ENCODE data around the gene TRANK1. TPM values are rescaled to one million over a fixed set of nuclear protein-coding genes. Genes with fewer than 3 reads are reported as not detected.

The TRANK1 gene
- total and polyA plus RNA-seq, 2 of the 8 experiments (the other 6 are each of a cell fraction or from before 2014, with no cell fraction given): 2.9 to 8.8 TPM

DNA sequence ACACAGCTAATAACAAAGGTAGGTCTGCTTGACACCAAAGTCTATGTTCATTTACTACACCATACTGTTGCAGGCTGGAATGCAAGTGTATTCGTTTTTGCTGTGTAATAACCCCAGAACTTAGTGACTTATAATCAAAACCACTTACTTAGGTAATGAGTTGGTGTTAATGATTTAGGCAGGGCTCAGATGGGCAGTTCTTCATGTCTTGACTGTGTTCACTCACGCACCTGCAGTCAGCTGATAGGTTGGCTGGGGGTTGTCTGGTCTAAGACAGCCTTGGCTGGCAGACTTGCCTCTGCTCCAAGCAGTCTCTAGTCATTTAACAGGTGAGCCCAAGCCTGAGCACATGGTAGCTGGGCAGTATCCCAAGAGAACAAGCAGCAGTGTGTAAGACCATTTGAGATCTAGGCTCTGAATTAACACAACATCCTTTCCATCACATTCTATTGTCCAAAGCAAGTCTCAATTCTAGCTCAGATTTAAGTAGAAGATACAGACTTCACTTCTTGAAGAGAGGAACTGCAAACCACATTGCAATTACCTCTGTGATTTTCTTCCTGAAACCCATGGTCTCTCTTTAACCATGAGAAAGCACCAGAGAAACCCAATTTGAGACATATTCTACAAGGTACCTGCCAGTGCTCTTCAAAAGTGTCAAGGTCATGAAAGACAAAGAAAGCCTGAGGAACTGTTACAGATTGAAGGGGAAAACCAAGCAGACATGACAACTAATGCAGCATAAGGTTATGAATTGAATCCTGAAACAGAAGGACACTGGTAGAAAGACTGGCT, 167.2 kb downstream of the TRANK1 start:
- H3K79me1 ChIP-seq (ENCODE audit: low read depth, low read length): no peaks in the 10 kb centered on the region
- H3K27ac ChIP-seq (ENCODE audit: low read depth, low read length): no peak overlapping the region
- 87% methylated on average over 2 of the region's 2 CpGs; no CpG with 5 or more reads in 1 of the 2 experiments for WGBS, 2 experiments (ENCODE audit: extremely low coverage in 1 of 2, insufficient coverage in 1 of 2, insufficient read length in 1 of 2, insufficient replicate concordance in 2 of 2, low coverage in 1 of 2, low lambda C conversion rate in 2 of 2, missing lambda C conversion rate in 1 of 2)
- no peak overlapping the region for H2AK5ac ChIP-seq (ENCODE audit: low read depth, low read length)
- ChIA-PET POLR2A (ENCODE audit: partially characterized antibody) (no interaction called here), CTCF (ENCODE audit: partially characterized antibody) (interaction anchor here (1.4 kb wide), 1 partner anchor 36 kb away, joined by 6 read pairs; no protein-coding TSS in a partner anchor)
- no peaks in the 10 kb centered on the region for H3K27me3 ChIP-seq (replicated peaks in 1 of 4; ENCODE audit: control insufficient read depth in 3 of 4, extremely low read depth in 1 of 4, insufficient read depth in 3 of 4, low read length in 3 of 4)
- H2BK12ac ChIP-seq (ENCODE audit: low read depth, low read length): no peak overlapping the region
- H3K14ac ChIP-seq (ENCODE audit: insufficient read length): no peak overlapping the region
- no peaks in the 10 kb centered on the region for H3K4me1 ChIP-seq (replicated peaks in 1 of 4; ENCODE audit: control insufficient read depth in 3 of 4, insufficient read depth in 4 of 4, low read length in 3 of 4)
- no peak overlapping the region for H2BK20ac ChIP-seq (ENCODE audit: low read length)
- H3K4me3 ChIP-seq (ENCODE audit: extremely low read depth in 1 of 4, insufficient read depth in 2 of 4, low read depth in 3 of 4, low read length in 4 of 4): no peak overlapping the region
- no peak overlapping the region for H3K23ac ChIP-seq (ENCODE audit: insufficient read length)
- no peak overlapping the region for H2BK5ac ChIP-seq (ENCODE audit: low read depth, low read length)
- H3K9me3 ChIP-seq (ENCODE audit: insufficient read depth in 2 of 2, low read depth in 1 of 2, low read length in 1 of 2): no peaks in the 10 kb centered on the region
- FAIRE-seq (no peak), DNase-seq (ENCODE audit: low read depth in 1 of 2, low spot score in 2 of 2) (no peak)
- H4K8ac ChIP-seq (ENCODE audit: extremely low read depth, insufficient read depth, low read length): no peak overlapping the region
- H3K4me2 ChIP-seq (ENCODE audit: insufficient read depth in 1 of 2, low read depth in 2 of 2, low read length in 2 of 2): no peak overlapping the region
- no peak overlapping the region for H4K91ac ChIP-seq (replicated peaks; ENCODE audit: insufficient read length, low read length)
- H2BK120ac ChIP-seq (replicated peaks; ENCODE audit: low read depth, low read length): no peak overlapping the region
- H4K20me1 ChIP-seq (replicated peaks in 1 of 2; ENCODE audit: control insufficient read depth in 1 of 2, insufficient read depth in 2 of 2, low read length in 2 of 2): no peaks in the 10 kb centered on the region
- H3K56ac ChIP-seq (replicated peaks; ENCODE audit: insufficient read length, low read depth, low read length): no peak overlapping the region
- H3K18ac ChIP-seq (ENCODE audit: extremely low read depth, low read length): no peak overlapping the region
- H3K23me2 ChIP-seq (ENCODE audit: low read depth, low read length): no peaks in the 10 kb centered on the region; the same call in 1 of the 2 replicates
- H3K79me2 ChIP-seq (ENCODE audit: control insufficient read depth in 1 of 2, insufficient read depth in 2 of 2, low read length in 2 of 2): no peaks in the 10 kb centered on the region
- no peak overlapping the region for H3K9ac ChIP-seq (replicated peaks in 1 of 4; ENCODE audit: extremely low read depth in 1 of 4, low read depth in 3 of 4, low read length in 3 of 4)
- H4K5ac ChIP-seq (ENCODE audit: insufficient read length, low read depth, low read length): no peak overlapping the region
- H2AFZ ChIP-seq (ENCODE audit: low read length): 0 out of 2 replicates have a peak overlapping the region, but pooled peaks have one; percentile 4
- no peaks in the 10 kb centered on the region for H3K36me3 ChIP-seq (ENCODE audit: control insufficient read depth in 2 of 4, insufficient read depth in 4 of 4, low read length in 3 of 4)
- H2BK15ac ChIP-seq (ENCODE audit: low read length): no peak overlapping the region
- no peak overlapping the region for H3K4ac ChIP-seq (replicated peaks; ENCODE audit: insufficient read length, low read depth, low read length)
- TF ChIP-seq YY1 (IDR thresholded peaks at IDR 0.05; ENCODE audit: low read depth, low read length) (no peak), CHD2 (IDR thresholded peaks at IDR 0.05; ENCODE audit: low read length) (no peak), POU5F1 (IDR thresholded peaks at IDR 0.05; ENCODE audit: low read depth, low read length) (no peak), ATF2 (IDR thresholded peaks at IDR 0.05; ENCODE audit: low read length) (no peak), BRCA1 (IDR thresholded peaks at IDR 0.05; ENCODE audit: low read depth, low read length) (no peak), MAX (IDR thresholded peaks at IDR 0.05) (no peak), GTF2F1 (IDR thresholded peaks at IDR 0.05; ENCODE audit: borderline replicate concordance, low read depth, low read length) (no peak), TAF1 (IDR thresholded peaks at IDR 0.05; ENCODE audit: low read depth, low read length) (no peak), GABPA (IDR thresholded peaks at IDR 0.05; ENCODE audit: borderline replicate concordance, insufficient read depth, low read length) (no peak)
- TF ChIP-seq, protein P1, sequence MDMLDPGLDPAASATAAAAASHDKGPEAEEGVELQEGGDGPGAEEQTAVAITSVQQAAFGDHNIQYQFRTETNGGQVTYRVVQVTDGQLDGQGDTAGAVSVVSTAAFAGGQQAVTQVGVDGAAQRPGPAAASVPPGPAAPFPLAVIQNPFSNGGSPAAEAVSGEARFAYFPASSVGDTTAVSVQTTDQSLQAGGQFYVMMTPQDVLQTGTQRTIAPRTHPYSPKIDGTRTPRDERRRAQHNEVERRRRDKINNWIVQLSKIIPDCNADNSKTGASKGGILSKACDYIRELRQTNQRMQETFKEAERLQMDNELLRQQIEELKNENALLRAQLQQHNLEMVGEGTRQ (IDR thresholded peaks at IDR 0.05; ENCODE audit: low read length): no peak

Data from H1 (cell line).